Fibroblast of gingiva (primary cell): ENCODE results near the gene PLK1.
"Not testable (repeated sequence)": the region's sequence is repeated elsewhere in the genome, so short reads cannot be mapped to it uniquely, and the experiment has no call there.

Experiments used
- DNase-seq: peaks from one replicate; pipeline ENCODE4 v3.0.0-alpha.2; 2011; ENCODE audit warnings: low read depth

PLK1 gene

DNA sequence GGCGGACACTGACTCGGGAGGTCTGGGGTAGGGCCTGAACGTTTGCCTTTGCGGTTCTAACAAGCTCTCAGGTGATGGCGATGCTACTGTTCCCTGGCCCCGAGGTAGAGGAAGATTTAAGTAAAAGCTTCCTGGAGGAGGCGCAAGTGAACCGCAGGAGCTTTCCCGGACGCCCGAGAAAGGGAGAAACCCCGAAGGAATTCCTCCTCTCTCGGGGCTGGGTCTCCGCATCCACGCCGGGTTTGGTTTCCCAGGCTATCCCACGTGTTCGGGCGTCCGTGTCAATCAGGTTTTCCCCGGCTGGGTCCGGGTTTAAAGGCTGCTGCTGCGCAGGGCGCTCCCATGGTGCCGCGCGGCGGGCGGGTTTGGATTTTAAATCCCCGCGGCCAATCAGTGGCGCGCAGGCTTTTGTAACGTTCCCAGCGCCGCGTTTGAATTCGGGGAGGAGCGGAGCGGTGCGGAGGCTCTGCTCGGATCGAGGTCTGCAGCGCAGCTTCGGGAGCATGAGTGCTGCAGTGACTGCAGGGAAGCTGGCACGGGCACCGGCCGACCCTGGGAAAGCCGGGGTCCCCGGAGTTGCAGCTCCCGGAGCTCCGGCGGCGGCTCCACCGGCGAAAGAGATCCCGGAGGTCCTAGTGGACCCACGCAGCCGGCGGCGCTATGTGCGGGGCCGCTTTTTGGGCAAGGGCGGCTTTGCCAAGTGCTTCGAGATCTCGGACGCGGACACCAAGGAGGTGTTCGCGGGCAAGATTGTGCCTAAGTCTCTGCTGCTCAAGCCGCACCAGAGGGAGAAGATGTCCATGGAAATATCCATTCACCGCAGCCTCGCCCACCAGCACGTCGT lies at the start of gene PLK1:
TSS of gene PLK1 (plus strand) at position 460 of the 844 bp plus-strand sequence. CDS start at position 504, 44 bp downstream.
- DNase-seq, result peak; percentile 71

DNA sequence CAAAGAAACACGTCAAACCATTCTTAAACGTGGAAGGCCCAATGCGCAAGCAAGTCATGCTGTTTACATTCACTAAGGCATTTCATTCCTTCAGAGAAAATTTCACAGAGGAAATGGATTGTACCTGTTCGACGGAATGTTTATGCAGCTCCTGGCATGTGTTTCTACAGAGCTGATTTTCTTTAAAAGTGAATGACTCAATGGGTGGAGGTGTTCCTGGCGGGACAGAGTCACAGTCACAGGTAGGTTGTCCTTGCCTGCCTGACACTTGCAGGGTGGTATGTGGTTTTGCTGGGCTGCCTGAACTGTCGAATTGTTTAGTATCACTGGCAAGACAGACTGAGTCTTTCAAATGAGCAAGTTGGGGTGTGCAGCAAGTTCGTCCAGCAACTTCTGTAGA lies 49.2 kb upstream of the PLK1 start:
- DNase-seq, result no peak

DNA sequence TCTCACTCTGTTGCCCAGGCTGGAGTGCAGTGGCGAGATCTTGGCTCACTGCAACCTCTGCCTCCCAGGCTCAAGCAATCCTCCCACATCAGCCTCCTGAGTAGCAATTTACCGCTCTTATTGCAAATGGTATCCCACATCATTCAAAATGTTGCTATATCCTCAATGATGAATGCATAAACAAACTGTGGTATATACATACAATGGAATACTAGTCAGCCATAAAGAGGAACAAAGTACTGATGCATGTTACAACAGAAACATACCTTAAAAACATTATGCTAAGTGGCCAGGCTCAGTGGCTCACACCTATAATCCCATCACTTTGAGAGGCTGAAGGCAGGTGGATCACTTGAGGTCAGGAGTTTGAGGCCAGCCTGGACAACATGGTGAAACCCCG lies 46.8 kb upstream of the PLK1 start:
- not testable (repeated sequence) for DNase-seq

DNA sequence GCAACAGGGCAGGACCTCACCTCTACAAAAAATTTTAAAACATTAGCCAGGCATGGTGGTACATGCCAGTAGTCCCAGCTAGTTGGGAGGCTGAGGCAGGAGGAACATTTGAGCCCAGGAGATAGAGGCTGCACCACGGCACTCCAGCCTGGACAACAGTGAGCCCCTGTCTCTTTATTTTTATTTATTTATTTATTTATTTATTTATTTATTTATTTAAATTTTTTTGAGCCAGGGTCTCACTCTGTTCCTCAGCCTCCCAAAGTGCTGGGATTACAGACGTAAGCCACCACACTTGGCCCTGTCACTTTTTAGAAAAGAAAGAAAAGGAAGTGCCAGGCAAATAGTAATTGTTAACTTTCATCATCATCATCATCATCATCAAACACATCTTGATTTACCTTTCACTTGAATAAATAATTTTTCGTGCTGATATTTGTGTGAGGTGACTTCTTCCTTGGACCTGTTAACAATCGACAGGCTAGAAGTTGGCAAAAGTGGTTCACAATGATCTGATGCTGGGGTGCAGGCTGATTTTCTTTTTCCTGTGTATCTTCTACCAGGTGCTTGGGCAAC lies 44.1 kb upstream of the PLK1 start:
- DNase-seq, result no peak

DNA sequence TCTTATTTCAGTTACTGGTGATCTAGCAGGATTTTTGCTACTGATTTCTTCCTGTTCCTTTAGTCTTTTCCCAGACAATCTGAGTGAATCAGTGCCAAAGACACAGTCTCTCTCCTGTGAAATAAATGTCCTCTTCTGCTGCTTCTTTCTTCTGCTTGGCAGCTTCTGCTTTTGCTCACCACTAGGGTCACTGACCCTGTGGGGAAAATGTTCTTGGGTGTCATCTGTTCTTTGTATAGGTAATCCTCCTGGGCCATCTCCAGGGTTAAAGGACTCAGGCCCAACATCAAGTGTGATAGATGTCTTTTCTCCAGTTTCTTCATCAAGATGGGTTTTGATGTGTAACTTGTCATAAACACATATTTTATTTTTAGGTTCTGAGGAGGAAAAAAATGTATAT lies 42.7 kb upstream of the PLK1 start:
- DNase-seq, result no peak

DNA sequence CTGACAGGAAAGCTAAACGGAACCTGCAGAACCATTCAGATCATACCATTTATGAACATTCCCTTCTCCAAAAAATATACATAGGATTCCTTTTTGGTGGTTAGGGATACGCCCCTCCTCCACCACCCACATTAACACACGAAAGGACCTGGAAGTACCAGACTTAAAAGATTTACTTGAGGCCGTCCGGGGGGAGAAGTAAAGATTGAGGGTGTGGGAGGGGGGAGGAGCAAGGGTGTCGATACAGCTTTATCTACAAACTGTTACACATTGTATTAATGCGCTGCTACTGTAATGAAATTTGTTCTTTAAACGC lies 38.1 kb upstream of the PLK1 start:
- DNase-seq, result no peak

DNA sequence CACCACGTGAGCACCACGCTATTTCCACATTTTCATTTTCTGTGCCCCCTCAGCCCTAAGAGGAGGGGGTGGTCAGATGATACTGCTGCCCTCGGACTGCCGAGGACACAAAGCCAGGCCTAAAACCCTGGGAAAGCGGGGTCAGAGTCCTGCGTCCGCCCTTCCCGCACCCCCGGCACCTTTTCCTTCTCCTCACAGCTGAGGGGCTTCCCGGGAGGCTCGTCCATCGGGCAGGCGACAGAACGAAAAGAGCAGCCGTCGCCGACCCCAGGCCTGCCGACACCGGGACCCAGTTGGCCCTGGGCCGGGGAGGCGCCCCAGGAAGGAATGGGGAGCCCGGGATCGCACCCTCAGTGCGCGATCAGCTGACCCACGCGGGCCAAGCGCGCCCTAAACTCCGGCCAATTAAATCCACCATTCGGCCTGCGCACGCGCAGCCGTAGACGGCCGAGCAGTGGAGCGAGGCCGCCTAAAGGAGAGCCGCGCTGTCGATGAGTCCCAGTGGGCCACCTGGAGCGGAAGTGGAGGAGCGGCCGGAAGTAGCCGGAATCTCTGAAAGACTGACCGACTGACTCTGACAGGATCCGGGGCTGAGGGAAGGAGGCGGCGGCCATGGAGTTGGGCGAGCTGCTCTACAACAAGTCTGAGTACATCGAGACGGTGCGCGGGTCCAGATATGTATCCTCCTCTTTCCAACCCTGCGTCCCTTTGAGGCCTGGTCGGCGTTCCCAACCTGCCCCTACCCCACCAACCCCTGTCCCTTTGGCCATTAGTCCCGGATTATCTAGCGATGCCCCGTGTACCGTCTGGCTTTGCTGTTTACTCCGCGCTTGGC lies 37.5 kb upstream of the PLK1 start, which contains the start of the genes DCTN5 and PALB2:
TSS of gene DCTN5 (plus strand) at position 536 of the 835 bp plus-strand sequence. CDS start at position 613, 77 bp downstream.
TSS of gene PALB2 (minus strand) at position 380 of the 835 bp plus-strand sequence. CDS start at position 227, 153 bp downstream.
- DNase-seq, result peak; percentile 91

DNA sequence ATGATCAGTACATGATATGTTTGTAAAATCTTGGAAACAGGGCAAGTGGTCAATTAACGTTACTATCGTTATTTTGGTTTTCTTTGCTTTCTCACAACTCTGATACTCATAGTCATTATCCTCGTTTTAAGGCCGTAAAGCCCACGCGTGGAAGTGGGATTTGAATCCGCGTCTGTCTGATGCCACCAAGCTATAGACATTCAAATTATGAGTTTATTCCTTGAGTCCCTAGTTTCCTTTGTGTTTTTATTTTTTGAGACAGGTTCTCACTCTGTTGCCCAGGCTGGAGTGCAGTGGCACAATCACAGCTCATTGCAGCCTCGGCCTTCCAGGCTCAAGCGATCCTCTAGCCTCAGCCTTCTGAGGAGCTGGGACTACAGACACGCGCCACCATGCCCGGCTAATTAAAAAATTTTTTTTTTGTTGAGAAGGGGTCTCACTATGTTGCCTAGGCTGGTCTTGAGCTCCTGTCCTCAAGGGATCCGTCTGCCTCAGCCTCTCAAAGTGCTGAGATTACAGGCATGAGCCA lies 36.4 kb upstream of the PLK1 start:
- no peak for DNase-seq

DNA sequence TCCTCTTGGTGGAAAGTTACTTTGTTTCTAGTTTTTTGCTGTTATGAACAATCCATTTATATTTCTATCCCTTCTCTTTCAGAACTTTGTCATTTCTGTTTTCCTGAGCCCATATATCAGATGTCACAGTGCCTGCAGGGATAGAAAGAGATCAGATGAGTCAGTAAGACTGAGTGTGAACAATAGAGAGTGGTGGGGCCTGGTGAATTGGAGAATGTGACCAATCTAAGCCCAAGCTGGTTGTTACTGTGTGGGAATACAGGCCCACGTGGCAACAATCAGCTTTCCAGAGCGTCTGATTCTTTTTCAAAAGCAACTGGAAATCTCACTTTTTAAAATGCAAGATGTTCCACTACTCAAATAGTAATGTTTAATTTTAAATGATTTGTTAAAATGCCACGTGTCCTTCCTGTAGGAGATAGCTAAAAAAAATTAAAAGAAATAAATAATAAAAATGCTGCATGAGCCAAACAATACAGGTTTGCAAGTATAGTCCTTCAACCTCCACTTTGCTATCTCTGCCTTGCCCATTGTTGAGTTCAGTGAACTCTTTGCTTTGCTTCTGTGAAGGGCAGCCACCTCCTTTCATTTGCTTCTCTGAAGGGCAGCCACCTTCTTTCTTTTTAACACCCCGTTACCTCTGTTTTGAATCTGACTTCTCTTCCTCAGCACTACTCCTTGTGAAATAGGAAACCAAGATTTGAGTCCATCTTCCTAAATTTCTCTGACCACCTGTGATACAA lies 27.8 kb upstream of the PLK1 start:
- DNase-seq, result no peak

DNA sequence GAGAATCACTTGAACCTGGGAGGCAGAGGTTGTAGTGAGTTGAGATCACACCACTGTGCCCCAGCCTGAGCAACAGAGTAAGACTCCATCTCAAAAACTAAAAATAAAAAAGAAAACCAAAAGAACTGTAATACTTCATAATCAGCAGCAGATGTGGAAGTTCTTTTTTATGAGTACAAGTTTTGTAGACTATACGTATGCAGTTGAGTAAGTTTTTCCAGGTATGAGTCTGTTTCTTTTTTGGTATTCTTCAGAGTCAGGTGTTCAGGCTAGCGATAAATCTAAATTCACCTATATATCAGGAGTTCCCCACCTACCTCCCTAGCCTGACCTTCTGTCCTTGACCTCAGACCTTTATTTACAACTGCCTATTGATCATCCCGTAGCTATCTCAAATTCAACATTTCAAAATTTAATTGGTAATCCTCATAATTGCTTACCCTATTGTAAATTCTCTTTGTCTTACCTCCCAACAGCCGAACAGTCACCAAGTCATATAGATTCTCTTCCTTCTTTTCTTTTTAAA lies 26.7 kb upstream of the PLK1 start:
- DNase-seq, result no peak

DNA sequence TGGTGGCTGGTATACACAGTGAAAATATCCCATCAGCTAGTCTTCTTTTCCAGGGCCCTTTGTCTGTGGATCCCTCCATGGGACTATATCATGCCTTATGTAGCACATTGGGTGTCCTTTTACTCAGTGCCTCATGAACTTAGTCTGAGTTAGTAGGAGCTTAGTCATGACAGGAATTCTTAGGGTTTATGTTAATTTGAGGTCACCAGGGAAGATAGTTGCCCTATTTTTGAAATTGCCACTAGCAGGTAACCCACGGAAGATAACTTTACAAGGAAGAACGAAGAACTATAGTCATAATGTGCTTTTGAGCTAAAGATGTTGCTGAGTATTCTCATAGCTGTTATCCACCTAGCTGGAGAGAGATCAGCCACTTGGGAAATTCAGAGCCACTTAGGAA lies 14.8 kb upstream of the PLK1 start:
- no peak for DNase-seq

DNA sequence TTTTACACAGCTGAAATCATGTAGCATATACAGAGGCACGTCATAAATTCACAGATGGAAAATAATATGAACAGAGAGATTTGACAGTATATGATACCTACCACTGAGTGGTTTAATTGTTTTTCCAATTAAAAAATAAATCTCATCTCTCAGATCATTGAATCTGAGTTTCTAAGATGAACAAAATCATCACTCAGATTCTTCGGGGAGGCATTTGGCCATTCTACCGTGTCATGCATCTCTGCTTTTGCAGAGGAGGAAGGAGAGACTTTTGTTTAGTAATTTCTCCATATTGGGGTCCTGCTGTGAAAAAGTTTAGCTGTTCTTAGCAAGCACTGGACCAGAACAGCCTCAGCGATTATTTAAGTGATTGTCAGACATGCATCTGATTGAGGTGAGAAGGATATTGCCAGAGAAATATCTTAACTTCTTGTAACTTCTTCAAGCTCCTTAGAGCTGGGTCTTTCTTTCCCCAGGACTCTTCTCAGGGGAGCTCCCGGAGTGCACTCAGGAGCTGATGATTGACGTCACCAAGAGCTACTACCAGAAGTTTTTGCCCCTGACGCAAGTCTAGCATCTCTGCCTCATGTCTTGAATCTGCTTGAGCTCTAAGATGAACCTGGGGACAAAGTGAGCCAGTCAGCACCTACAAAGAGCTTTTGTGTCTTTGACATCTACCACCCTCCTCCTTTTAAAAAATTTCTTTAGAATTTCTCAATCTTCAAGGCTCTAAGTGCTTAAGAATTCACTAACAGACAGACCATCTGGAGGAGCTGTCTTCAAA lies 11.9 kb upstream of the PLK1 start:
- DNase-seq, result no peak

DNA sequence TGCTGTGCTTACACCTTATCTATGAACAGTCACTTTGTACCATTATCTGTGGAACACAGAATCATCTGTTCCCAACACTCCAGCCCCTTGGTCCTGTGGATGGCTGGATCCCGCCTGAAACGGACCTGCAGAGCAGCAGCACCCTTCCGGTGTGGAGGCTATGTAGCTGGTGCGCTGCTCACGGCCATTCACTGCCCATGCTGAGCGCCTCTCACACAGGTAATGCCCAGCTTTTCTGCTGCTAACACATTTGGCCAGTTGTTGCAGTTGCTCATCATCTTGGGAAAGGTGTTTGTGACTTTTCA lies 11.4 kb upstream of the PLK1 start:
- no peak for DNase-seq

DNA sequence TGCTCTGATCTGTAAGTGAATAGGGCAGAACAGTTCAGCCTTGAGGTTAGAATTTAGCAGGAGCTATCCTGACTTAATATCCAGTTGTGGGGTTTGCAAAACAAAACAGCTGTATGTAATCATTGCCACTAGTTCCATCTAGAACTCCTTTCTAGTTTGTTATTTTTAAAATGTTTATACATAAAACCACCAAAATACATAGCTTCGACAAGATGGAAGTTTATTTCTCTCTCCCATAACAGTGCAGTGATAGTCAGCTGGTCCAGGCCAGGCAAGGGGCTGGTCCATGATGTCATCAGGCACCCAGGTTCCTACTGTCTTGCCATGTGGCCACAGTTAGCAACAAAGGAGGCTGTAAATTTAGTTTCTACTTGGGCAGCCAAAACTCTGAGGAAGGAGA lies 10.5 kb upstream of the PLK1 start:
- DNase-seq, result peak; percentile 15

DNA sequence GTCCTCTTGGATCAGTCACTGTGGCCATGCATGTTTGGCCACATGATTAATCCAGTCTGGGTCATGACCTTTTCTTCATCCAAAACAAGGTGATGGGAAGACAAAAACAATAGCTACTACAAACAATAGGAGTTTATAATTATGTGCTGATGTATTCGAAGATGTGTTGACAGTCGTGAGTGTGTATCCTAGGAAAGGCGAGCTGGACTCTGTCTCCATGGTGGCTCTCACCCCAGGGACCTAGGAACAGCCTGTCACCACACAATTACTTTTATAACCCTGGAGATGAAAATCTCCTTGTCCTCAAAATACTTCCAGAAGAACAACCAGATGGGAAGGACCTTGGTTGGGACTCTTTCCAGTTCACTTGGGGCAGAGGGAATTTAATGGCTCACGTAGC lies 9.8 kb upstream of the PLK1 start:
- no peak for DNase-seq

DNA sequence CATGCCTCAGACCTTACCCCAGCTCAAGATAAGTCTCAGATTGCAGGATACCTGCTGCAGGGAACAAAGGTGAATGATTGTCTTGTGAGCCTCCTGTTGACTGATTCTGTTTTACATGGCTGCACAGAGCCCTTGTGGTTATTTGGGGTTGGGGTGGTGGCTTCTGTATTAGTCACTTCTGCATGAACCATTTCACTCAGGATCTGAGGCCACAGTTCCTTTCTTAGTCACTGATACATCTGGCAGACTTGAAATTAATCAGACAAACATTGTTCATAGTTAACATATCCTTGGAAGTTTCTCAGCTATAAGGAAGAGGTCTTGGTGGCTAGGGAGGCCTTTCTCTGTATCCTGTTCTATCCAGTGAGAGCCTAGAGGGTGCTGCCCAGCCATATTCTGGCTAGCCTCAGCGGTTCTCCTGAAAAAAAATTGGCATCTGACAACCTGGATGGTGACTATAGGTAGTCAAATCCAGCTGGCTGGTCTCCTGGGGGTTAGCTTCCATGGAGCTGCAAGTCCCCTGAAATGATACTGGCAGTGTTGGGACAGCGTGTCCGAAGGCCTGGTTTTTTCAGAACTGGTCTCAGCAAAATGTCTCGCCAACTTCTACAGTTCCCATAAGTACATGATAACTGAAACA lies 8.4 kb upstream of the PLK1 start:
- peak; percentile 45 for DNase-seq

DNA sequence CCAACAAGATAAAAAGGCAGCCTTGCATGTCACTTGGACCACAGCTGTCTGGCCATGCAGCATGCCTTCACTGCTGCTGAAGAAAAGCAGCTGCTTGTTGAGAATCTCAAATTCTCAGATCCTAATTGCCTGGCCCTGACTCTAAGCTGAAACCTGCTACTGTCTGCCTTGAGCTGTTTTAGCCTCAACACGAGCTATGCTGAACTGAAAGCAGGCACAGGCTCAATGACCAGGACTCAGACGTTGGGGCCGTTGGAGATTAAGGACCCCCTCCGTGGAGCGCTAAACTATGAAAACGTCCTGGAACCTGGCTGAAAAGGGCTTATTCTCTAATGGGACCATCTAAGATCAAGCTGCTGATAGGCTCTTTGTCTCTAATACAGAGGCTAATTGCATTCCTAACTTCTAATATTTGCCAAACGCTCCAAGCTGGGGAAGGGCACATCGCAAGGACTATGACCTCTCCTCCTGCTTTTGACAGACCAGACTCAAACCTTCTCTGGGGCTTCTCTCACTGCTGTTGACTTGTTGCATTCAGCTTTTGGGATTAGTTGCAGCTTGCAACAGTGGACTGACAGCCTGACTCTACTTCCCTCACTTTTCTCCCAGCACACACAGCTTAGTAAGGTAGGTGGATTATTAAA lies 4.6 kb upstream of the PLK1 start:
- DNase-seq, result no peak

DNA sequence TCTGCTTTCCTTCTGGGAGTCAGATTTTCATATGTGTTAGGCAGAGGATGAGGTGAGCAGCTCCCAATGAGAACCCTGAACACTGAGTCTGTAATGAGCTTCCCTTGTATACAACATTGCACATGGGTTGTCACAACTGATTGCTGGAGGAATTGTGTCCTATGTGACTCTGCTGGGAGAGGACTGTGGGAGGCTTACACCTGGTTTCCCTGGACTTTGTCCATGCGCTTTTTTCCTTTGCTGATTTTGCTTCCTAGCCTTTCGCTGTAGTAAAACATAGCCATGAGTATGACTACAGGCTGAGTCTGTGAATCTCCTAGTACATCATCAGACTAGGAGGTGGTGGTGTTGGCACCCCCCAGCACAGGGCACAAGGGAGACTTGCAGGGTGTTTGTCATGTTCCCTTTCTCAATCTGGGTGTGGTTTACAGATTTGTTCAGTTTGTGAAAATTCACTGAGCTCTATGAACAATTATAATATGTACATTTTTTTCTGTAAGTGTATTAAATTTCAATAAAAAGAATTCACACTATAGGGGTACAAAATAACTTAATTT lies 1.7 kb upstream of the PLK1 start:
- peak; percentile 13 for DNase-seq

DNA sequence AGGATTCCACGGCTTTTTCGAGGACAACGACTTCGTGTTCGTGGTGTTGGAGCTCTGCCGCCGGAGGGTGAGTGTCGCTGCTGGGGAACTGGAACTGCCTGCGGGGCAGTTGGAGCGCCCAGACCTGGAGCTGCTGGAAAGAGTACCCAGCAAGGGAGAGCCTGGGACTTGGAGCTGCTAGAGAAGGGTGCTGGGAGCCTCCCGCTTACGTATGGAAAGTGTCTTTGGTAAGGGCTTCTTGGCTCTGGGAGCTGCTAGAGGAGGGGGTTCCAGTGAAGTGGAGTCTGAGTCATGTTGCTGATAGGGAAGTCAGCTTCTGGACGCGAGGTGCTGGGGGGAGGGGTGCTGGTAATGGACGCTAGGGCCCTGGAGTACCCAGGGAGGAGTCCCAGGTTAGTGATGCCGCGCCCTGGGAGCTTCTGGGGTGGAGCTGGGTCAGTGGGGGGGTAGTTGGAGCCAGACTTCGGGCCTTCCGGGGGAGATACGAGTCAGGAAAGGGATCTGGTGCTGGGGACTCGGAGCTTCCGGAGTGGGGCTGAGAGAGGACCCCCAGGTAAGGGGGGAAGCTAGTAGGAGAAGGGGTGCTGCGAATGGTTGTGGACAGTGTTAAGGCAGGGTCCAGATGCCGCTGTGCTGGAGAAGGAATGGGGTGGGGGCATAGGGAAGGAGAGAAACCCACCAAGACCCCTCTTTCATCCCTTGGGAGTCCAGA lies 741 bp downstream of the PLK1 start:
- DNase-seq, result no peak
